Stimulated activated CD4-positive, alpha-beta T cell treated with anti-CD3 and anti-CD28 coated beads, Interleukin-15, amount 100 ng/mL, for 48 hours (primary cell): ENCODE data around the gene PPP1R9B.

Source experiments
- DNase-seq, 2 donors: peaks; one replicate each; pipeline ENCODE4 v3.0.0-alpha.2; 2020; ENCODE audit warnings: low read depth in 2 of 2

Gene PPP1R9B

GRCh38 chr17:50157891-50158290, 7.4 kb upstream of the PPP1R9B start:
- no peak for DNase-seq

GRCh38 chr17:50155115-50155819, 4.8 kb upstream of the PPP1R9B start:
- DNase-seq: no peak

- no peak for DNase-seq
Measured at GRCh38 chr17:50154604-50155003, 4.1 kb upstream of the PPP1R9B start.

GRCh38 chr17:50153650-50154575, 3.4 kb upstream of the PPP1R9B start:
- no peak for DNase-seq

GRCh38 chr17:50152736-50153135, 2.3 kb upstream of the PPP1R9B start:
- no peak for DNase-seq

GRCh38 chr17:50151937-50152547, 1.6 kb upstream of the PPP1R9B start:
- DNase-seq: no peak

GRCh38 chr17:50151041-50151936, 812 bp upstream of the PPP1R9B start:
- peak; percentile 81 to 85 for DNase-seq

GRCh38 chr17:50149417-50150353, 792 bp downstream of the PPP1R9B start:
- peak in 1 of 2 donors; percentile 45 for DNase-seq

- no peak for DNase-seq
Measured at GRCh38 chr17:50149091-50149416, 1.4 kb downstream of the PPP1R9B start.

- peak; percentile 46 to 75 for DNase-seq
Measured at GRCh38 chr17:50148226-50149090, 2.0 kb downstream of the PPP1R9B start.

- no peak for DNase-seq
Measured at GRCh38 chr17:50147841-50148225, 2.6 kb downstream of the PPP1R9B start.

GRCh38 chr17:50146927-50147665, 3.4 kb downstream of the PPP1R9B start:
- no peak for DNase-seq

- DNase-seq: no peak
Measured at GRCh38 chr17:50146230-50146926, 4.1 kb downstream of the PPP1R9B start.

- DNase-seq: no peak
Measured at GRCh38 chr17:50145532-50146229, 4.8 kb downstream of the PPP1R9B start.

- DNase-seq: no peak
Measured at GRCh38 chr17:50144845-50145531, 5.5 kb downstream of the PPP1R9B start.

- no peak for DNase-seq
Measured at GRCh38 chr17:50144355-50144754, 6.1 kb downstream of the PPP1R9B start.
